ENCODE measurements around the gene S100A5.
"Not testable (repeated sequence)": the region's sequence is repeated elsewhere in the genome, so short reads cannot be mapped to it uniquely, and the experiment has no call there.

S100A5 gene

DNA sequence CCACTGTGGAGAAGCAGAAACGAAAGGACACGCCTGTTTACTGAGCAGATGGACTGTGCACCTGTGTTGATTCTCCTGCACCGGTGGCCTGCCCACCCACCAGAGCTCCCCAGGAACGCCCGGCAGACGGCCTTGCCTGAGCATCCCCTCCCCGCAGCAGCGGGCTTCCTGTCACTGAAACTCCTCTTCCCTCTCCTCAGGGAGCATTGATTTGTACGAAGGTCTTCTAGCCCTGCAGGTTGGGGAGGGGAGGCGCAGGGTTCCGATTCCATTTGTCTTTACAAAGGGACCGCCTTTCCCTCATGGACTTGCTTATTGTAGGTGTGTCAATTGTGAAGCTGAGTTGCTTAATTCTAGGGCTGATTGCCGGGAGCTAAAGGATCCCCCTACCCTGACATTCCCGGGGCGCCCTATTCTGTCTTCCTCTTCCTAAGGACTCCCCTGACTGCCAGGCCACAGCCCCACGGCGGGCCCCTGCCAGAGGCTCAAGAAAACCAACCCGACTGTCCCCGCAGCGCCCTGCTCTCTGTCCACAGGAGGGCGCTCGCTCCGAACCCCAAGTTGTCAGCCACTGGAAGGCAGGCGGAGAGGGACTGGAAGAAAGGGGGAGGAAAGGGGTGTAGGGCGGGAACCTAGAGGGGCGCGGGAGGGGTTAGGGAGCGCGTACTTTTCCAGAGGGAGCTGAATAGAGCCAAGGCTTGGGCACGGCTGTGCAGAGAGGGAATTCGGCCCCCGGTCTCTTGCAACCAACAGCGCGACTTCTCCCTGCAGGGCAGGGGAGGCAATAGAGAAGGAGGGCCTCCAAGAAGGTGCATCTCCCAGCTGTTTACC lies 7.8 kb downstream of the S100A5 start:
- DNase-seq (ENCODE audit: low read depth): peak; percentile 86

DNA sequence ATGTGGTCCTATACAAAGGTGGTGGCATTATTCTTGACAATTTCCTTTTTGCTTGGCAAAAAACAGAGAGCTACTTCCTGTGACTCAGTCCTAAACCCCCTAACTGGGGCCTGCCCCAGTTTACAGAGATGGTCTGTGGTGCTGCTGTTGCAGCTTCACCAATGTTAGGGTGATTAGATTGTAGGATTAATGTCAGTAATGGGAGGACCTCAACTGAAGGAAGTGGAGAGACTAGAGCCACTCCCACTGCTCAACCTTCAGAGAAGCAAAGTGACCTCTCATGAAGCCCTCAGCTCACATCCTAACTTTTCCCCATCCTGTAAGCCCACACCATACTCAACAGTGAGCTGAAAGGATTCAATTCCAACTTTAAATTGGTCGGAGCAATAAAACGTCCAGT lies 8.6 kb downstream of the S100A5 start:
- no peak for DNase-seq (ENCODE audit: low read depth)

DNA sequence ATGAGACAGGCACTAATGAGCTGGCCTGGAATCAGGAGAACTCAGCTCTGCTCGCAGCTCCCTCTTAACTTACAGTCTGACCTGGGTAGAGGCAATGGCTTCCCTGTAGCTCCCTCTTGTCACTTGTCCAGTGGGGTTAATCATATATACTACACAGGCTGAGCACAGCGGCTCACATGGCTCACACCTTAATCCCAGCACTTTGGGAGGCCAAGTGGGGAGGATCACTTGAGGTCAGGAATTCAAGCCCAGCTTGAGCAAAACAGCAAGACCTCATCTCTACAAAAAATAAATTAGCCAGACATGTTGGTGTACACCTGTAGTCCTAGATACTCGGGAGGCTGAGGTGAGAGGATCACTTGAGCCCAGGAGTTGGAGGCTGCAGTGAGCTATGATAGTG lies 9.1 kb downstream of the S100A5 start:
- no peak for DNase-seq (ENCODE audit: low read depth)

DNA sequence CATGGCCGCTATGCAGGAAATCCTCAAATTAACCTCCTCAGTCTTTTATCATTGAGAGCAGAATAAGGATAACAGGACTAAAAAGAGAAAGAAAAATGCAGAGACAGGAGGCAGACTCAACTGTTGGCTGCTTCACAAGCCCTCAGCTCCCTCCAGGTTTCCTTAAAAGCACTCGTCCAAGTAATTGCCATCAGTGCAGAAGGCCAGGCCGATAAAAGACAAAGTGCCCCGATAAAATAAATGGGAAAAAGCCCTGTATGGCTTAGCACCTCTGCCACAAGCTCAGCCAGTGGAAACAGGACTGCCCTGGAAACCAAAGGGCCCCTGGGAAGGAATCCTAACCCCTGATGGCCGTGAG lies 13.1 kb downstream of the S100A5 start:
- DNase-seq (ENCODE audit: low read depth): no peak

DNA sequence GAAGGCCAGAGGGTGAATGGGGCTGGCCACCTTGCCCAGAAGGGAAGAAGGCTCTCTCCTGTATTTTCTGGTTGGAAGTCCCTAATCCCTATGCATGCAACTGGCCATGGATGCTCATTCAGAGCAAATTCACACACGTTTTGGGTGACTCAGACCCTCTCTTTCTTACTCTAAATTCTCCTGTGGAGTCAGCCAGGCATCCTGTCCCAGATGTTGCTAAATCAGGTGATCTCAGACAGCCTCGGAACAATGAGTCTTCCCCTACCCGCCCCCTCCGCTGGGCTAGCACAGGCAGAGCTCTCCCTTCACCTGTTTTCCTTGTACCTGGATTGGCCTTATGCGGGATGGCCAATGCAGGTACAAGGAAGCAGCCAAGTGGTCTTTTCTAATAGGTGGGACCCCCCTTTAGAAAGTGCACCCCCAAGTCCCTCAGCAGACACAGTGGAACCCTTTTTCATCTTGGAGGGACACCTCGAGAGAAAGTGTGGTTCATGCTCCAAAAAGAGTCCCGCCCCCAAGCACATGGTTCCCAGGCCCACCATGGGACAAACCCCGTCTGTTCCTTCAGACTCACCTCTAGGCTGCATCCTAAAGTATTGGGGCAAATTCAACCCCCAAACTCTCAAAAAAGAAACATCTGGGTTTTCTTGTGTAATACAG lies 13.6 kb downstream of the S100A5 start:
- DNase-seq (ENCODE audit: low read depth): no peak

DNA sequence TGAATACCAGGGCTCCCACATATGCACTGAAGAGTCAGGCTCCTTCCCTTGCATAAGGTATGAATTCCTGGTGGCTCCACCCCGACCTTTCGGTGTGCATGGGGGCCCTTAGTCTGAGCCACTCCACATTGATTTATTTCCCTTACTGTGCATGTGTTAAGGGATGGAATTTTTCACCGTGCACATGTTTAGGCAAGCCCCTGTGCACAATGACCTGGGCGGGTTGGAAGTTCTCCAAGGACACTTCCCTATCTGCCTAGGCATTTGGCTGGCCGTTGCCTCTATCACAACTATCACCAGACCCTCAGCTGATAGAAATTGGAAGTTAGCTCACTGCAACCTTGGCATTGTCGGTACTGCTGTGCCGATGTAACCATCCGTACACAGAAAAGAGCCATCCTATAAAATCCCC lies 14.6 kb downstream of the S100A5 start:
- DNase-seq (ENCODE audit: low read depth): no peak

DNA sequence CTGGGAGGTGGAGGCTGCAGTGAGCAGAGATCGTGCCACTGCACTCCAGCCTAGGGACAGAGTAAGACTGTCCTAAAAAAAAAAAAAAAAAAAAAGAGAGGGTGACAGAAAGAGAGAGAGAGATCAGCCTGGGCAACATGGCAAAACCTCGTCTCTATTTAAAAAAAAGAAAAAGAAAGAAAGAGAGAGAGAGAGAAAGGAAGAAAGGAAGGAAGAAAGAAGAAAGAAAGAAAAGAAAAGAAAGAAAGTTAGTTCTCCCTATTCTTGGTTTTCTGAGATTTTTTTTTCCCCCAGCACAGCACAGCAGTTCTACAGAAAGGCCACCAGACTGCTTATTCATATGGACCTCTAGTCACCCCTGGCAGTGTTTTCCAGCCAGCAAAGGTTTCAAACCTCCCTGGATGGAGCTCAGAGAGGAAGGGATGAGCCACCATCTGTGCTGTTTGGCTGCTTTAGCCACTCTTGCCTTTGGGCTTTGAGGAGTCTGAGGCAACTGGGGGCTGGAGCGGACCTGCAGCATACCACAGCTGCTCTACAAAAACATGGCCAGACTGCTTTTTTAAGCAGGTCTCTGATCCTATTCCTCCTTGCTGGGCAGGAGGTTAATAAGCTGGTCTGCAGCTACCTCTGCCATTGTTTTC lies 15.5 kb downstream of the S100A5 start:
- no peak for DNase-seq (ENCODE audit: low read depth)

DNA sequence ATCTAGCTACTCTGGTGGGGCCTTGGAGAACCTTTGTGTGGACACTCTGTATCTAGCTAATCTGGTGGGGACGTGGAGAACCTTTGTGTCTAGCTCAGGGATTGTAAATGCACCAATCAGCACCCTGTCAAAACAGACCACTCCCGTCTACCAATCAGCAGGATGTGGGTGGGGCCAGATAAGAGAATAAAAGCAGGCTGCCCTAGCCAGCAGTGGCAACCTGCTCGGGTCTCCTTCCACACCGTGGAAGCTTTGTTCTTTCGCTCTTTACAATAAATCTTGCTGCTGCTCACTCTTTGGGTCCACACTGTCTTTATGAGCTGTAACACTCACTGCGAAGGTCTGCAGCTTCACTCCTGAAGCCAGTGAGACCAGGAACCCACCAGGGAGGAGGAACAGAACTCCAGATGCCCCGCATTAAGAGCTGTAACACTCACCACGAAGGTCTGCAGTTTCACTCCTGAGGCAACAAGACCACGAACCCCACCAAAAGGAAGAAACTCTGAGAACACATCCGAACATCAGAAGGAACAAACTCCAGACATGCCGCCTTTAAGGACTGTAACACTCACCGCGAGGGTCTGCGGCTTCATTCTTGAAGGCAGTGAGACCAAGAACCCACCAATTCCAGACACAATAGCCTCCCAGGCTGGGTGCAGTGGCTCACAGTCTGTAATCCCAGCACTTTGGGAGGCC lies 18.2 kb downstream of the S100A5 start:
- DNase-seq (ENCODE audit: low read depth): not testable (repeated sequence)

DNA sequence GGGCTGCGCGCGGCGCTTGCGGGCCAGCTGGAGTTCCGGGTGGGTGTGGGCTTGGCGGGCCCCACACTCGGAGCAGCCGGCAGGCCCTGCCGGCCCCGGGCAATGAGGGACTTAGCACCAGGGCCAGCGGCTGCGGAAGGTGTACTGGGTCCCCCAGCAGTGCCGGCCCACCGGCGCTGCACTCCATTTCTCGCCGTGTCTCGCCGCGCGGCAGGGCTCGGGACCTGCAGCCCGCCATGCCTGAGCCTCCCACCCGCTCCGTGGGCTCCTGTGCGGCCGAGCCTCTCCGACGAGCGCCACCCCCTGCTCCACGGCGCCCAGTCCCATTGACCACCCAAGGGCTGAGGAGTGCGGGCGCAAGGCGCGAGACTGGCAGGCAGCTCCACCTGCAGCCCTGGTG lies 18.9 kb downstream of the S100A5 start:
- not testable (repeated sequence) for DNase-seq (ENCODE audit: low read depth)

DNA sequence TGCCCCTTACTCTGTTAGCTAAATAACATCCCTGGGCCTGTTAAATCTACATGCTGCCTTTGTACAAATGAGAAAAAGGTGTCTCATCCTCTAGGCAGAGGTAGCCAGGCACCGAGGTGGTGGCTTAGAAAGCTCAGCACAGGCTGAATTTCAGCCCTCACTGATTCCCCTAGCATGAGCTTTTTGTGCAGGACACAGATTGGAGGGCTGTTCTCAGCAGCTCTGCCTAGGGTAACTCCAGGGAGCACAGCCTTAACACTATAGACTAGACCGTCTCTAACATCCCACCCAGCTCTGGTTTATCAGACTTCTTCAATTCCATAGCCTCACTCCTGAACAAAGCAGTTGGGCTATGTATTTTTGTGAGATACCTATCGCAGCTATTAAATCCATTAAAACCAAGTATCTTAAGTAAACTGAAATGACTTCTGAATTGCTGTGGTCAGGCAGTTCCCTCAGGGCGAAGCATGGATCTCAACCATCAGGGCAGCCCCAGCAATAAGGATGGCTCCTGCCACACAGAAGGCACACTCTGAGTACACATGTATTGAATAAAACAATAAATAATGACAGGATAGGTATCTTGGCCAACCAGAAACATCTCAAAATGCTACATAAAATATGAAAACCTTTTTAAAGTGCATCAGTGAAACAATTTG lies 19.8 kb downstream of the S100A5 start:
- peak; percentile 62 for DNase-seq (ENCODE audit: low read depth)

DNA sequence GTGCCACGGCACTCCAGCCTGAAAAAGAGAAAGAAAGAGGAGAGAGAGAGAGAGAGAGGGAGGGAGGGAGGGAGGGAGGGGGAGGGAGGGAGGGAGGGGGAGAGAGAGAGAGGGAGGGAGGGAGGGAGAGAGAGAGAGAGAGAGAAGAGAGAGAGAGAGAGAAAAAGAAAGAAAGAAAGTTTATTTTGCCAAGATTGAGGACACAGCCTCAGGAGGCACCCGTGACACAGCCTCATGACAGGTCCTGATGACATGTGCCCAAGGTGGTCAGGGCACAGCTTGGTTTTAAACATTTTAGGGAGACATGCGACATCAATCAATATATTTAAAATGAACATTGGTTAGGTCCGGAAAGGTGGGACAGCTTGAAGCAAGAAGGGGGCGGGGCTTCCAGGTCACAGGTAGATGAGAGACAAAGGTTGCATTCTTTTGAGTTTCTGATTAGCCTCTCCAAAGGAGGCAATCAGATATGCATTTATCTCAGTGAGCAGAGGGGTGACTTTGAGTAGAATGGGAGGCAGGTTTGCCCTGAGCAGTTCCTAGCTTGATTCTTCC lies 20.5 kb downstream of the S100A5 start:
- DNase-seq (ENCODE audit: low read depth): not testable (repeated sequence)

DNA sequence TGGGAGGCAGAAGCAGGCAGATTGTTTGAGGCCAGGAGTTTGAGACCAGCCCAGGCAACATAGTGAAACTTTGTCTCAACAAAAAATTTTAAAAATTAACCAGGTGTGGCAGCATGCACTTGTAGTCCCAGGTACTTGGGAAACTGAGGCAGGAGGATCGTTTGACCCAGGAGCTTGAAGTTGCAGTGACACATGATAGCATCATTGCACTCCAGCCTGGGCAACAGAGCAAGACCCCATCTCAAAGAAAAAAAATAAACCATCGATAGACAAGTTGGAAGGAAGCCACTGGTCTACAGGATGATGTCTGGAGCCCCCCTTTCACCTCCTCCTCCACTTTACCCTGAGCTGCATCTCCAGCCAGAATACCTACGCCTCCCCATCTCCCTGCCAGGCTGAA lies 21.5 kb downstream of the S100A5 start:
- DNase-seq (ENCODE audit: low read depth): no peak

DNA sequence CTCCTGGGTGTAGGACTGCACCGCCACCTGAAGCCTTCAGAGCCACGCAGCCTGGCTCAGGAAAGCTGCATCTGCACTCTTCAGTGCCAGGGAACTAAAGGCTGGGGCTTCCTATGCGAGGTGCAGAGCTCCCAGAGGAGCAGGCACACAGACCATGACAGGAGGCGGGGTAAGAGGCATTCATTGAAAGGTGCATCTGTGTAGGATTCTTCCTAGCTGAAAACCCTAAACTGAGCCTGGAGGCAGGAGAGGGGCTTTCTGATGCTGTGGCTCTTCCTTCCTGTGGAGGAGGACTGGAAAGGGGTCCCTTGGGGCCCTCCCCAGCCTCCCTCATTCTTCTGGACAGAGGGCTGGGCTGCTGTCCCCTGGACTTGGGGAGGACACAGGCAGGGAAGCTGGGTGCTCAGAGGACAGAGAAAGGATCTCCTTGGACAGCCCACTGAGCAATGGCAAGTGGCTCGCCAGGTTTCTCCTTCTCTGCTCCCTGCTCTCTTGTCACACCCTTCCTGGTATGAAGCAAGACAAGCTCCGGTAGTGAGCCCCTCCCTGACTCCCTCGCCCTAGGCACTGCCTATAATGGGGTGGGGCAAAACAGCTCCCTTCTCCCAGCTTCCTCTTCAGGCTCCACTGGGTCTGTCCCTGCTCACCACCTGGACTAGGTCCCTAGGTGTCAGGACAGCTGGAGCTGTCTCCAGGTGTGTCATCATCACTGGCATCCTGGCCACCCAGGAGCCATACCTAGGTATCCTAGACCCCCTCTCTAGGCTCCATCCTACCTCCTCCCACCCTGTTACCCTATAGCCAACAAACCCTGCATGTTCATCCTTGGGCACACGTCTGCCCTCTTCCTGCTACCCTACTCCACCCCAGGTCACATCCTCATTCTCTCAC lies 25.0 kb downstream of the S100A5 start:
- DNase-seq (ENCODE audit: low read depth): no peak

DNA sequence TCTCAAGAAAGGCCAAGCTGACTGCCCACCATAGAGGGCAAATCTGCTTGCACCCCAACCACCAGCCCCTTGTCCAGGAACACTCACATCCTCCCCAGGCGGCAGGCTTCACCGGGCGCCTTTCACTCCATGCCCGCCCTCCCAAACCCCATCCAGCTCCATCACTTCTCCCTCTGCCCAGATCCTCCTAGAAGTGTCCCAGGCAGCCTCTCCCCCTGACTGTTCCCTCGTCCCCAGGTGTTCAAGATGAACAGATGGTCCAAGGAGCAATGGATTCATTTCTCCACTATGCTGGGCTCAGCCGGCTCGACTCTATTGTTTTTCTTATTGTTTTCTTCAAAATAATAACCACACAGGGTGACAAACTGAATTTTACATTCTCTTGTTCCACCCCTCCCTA lies 27.1 kb downstream of the S100A5 start:
- DNase-seq (ENCODE audit: low read depth): no peak

DNA sequence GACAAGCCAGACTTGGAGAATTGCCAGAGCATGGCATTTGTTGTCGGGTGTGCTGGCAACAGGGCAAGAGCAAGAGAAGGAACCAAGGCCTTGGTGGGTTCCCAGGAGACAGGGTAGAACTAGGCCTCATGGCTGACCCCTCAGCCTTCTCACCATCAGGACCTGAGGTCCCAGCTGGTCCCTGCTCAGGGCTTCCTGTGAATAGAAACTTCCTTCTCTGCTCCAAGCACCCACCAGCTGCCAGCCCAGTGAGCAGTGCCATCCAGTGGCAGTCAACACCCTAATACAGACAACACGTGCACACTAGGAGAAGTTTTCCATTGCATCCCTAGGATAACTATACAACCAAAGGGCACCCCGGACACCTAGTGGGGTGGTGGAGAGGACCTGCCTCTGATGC lies 27.7 kb downstream of the S100A5 start:
- DNase-seq (ENCODE audit: low read depth): no peak

DNA sequence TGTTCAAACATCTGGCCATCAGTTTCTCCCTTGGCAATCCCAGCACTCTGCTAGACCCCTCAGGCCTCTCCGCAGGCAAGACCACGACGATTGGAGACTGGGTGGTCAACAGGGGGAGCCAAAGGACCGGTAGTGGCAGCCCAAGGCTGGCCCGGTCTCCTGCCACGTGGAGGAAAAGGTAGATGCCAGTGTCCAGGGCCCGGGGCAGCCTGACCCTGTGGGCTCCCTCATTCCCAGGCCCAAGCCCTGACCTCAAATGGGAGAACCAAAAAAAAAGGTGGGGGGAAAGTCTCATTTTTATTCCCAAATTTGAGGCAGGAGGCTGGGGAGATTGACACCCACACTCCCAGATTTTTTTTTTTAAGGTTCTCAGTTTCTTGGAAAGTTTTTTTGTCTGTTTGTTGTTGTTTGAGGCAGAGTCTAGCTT lies 29.7 kb downstream of the S100A5 start:
- peak; percentile 81 for DNase-seq (ENCODE audit: low read depth)

DNA sequence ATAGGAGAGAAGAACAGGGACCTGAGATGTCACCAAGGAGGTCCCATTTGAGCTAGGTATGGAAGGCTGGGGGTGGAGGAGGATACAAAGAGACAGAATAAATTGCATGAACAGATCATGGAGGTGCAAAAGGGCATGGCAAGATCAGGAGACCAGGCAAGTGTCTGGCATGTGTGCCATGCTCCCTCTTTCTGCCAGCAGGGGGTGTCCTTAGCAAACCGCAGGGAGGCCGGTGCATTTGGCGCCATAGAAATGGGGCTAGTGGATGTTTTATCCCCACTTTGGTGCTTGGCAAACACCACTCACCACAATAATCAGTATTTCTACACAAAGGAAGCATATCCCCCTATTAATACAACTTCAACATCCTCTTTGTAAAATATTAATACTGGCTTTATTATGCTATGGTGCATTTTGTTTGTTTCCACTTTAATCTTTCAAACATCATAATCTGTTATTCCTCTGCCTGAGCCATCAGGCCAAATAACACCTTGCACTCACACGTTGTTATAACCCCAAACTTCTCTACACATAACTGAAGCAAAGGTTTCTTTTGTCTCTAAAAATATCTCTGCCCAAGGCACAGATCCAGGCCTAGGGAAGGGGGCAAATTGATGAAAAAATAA lies 30.9 kb downstream of the S100A5 start:
- peak; percentile 38 for DNase-seq (ENCODE audit: low read depth)

DNA sequence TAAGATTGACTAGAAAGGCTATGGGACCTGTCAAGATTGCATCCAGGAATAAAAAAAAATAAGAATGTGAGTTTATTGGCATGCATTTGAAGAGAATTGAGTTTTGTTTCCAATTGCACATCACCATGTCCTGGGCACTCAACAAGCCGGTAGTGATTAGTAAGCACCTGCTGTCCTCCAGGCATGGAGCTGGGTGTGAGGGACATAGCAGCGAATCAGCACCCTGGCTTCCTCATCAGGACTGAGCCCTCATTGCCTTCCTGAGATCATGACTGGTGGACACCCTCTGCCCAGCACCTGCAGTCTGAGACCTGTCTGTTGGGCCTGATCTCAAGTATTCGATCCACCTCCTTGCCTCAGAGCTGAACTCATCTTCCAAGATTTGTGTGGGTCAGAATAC lies 31.7 kb downstream of the S100A5 start:
- DNase-seq (ENCODE audit: low read depth): no peak

DNA sequence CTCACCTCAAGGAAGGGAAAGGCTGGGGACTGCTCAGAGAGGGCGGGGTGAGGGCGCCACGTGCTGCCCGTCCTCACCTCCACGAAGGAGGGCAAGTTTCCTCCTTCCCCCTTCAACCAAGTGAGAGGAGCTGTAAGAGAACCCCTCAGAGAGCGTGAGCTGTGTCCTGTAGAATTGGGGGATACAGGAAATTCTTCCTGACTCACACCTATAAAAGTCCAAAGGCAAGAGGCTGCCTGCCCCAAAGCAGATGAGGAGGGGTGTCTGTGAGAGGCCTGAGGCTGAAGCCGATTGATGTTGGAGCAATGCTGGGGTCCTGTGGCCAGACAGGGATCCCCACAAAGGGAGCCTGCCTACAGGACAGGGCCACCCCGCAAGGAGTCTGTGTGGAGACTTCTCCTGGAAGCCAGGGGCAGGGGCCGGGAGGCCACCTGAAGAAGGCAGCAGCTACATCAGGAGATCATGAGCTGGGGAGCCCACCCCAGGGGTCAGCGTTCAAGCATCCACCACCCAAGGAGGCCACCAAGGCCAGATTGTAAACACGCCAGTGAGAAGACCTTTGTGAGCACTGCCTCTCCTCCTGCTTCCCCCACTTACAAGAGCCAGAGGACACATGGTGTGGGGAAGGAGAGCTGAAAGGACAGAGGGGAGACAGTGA lies 32.7 kb downstream of the S100A5 start:
- DNase-seq (ENCODE audit: low read depth): peak; percentile 56

Measured in EH (cell line).